GM18861 (cell line): Measurements from ENCODE around the gene MISP3.
A peak's percentile ranks its signal among the peaks of the same experiment; 100 is the strongest.

Experiments used
- ATAC-seq: cut with Tn5 transposase; IDR thresholded peaks from one replicate; pipeline ENCODE4 v1.9.1; 2021; ENCODE audit not compliant: unreplicated experiment

Gene MISP3

GRCh38 chr19:14101003-14101545, 28.5 kb downstream of the MISP3 start:
- no peak for ATAC-seq

DNA sequence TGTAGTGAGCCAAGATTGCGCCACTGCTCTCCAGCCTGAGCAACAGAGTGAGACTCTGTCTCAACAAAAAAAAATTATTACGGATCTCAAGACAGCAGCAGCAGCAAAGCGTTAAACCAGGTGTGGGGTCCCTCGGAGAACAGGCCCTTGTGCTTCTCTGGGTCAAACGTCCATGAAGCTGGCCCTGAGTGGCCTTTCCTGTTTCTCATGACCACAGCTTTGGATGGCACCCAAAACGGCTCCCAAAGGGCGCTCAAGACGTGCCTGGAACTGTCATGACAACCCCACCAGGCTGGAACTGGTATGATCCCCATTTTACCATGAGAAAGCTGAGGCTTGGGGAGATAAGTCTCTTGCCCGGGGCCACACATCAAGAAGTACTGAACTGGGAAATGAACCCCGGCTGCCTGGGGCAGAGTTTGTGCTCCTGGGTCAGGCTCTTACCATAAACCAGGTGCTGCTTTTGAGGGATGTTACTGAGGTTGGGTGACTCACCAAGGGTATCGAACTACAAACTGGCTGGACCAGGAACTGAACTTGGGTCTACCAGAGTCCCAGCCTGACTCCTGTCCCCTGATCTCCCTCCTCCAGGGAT, 29.6 kb downstream of the MISP3 start:
- no peak for ATAC-seq

GRCh38 chr19:14102756-14103155, 30.2 kb downstream of the MISP3 start:
- ATAC-seq: no peak

- no peak for ATAC-seq
Measured at GRCh38 chr19:14103310-14103709, 30.7 kb downstream of the MISP3 start.

DNA sequence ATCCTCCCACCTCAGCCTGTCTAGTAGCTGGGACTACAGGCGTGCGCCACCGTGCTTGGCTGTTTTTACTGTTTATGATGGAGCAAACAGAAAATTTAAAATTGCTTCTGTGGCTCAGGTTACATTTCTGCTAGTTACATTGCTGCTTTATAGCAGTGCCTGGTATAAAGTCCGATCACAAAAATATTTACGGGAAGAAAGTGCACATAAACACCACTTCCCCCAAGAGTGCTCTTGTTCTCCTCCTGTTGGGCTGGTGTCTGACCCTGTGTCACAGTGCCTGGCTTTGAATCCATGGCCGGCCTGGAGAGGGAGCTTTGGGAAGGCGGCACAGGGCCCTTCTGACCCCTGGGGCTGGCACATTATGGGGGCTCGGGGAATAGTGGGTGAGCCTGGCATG, 33.1 kb downstream of the MISP3 start:
- ATAC-seq: no peak

- no peak for ATAC-seq
Measured at GRCh38 chr19:14106840-14107239, 34.3 kb downstream of the MISP3 start.

- no peak for ATAC-seq
Measured at GRCh38 chr19:14107581-14108461, 35.2 kb downstream of the MISP3 start.

DNA sequence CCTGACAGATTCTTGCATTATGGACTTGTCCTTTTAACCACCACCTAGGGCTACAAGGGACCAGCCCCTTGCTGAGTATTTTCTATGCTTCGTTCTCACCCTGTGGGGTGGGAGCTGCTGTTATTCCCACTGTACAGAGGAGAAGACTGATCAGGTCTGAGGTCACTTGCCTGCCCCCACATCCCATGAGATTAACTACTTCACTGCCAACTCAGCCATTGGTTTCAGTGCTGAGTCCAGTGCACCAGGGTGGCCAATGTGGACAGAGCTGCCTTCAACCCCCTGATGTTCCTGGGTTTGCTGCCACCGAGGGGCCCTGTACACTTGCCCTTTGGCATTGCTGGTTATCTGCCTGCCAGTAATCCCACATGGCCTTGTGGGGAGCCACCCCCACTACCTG, 38.1 kb downstream of the MISP3 start:
- ATAC-seq: no peak

DNA sequence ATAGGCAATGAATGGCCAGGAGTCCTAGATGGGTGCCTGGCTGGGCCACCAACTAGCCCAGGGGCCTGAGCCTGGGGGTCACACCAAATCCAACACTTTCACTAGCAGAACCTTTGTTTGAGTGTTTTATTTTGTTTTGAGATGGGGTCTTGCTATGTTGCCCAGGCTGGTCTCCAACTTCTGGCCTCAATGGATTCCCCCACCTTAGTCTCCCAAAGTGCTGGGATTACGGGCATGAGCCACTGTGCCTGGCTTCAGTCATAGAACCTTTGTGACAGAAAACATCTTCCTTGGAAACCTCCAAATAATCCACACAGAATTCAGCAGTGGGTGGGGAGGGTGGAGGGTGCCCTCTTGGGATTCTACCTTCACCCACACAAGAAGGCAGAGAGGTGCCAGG, 38.9 kb downstream of the MISP3 start:
- ATAC-seq: no peak

DNA sequence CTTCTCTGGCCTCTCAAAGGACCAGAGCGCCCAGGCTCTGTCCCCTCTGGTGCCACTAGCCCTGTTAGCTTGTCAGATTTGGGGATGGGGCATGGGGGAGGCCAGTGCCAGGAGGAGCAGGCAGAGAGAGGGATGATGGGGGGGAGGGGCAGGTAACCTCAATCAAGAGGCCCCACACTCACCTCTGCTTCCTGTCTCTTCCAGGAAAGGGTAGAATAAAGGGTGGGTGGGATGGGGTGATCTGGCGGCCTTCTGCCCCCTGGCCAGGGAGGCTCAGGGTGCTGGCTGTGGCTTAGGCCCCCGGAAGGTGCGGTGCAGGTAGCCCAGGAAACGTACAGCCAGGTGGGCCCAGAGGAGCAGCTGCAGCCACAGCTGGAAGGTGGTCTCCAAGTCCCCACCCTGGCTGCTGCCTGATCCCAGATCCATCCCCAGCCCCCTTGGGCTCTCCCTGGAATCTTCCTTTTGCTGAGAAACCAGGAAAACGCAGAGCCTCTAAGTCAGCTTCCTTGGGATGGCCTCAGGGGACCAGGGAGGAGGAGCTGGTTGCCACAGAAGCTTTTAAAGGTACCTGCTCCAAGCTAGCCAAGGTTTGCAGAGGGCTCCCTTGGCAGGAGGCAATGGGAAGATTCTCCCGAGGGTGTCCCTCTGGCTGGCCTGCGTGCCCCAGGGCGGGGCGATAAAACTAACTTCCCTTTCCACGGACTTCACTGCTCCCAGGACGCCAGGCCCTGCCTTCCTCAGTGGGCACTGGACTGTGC, 39.6 kb downstream of the MISP3 start:
- no peak for ATAC-seq

DNA sequence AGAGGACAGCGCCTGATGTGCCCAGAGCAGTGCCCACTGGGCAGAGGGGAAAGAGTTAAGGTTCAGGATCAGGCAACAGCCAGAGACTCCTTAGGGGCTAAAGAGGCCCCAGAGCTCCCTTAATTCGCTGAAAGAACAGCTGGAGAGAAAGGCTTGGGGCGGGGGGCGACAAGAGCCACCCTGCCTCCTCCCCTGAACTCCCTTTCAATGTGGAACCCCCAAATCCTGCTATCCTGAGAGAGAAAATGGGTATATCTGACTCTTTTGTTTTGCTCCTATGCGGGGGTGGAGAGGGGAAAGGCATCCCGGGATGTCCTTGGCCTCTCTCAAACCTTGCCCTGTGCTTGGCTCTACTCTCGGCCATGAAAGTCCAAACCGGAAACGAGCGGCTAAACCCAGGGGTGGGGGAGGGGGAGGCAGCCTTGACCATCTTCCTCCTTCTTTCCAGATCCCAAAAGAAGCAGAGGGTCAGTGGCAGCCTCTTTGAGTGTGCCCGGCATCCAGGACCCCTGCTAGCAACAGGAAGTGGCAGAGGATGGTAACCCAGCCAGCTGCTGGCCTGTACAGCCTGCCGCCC, 40.3 kb downstream of the MISP3 start:
- ATAC-seq: no peak

- ATAC-seq: no peak
Measured at GRCh38 chr19:14113762-14114414, 41.3 kb downstream of the MISP3 start.

DNA sequence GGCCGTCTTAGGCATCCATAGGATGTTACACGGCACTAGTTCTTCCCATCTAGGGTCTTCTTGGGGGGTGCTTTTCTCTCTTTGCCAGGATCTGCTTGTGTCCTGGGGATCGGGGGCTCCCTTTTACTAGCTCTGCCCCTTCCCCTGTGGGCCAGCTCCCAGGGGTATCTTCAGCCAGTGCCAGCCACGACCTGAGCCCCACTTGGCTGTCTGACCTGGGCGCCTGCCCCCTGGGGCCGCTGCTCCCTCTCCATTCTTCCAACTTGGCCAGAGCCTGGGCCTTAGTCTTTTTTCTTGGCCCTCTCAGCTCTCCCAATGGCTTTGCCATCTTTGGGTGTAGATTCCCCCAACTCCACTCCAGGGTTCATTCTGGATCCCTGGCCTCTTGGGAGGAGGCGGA, 41.9 kb downstream of the MISP3 start:
- no peak for ATAC-seq

GRCh38 chr19:14114854-14115253, 42.3 kb downstream of the MISP3 start:
- no peak for ATAC-seq

DNA sequence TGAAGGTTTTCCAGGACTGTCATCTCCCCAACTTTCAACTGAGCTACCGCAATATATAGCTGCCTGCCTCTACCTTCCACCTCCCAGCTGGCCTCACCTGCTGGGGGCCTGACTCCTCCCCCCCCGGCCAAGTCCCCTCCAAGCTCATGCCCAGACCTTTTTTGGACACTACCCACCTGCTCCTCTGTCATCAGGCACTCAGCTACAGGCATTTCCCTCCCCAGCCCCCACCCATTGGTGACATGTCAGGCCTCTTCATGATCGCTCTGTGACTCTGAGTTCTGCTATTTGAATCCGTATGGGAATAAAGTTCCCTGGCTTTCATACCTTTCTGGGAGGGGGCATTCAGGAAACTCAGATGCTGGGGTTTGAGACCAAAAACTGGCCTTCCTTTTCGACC, 43.2 kb downstream of the MISP3 start:
- no peak for ATAC-seq

GRCh38 chr19:14116525-14116917, 43.9 kb downstream of the MISP3 start:
- ATAC-seq: no peak

- no peak for ATAC-seq
Measured at GRCh38 chr19:14116918-14117578, 44.5 kb downstream of the MISP3 start.

DNA sequence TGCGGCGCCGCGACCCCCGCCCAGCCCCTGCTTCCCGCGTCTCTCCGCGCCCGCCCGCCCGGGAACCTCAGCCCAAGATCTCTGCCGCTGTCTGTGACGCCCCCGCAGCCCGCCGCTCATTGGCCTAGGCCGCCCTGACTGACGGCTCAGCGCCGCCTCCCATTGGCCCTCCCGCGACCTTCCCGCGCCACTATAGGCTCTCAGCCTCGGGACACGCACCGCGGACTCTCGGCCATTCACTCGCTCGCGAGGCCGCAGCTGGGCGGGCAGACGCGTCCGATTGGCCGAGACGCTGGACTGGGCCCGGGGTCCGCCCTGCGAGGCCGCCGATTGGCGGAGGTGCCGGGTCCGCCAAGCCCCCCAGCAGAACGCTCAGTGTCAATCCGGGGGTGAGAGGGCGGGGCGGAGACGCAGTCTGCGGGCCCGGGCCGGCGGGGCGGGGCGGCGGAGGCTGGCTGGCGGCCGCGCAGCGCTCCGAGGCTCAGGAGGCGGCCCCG, 45.1 kb downstream of the MISP3 start, which contains the start of gene PRKACA:
TSS of gene PRKACA (minus strand) at position 95 of the 497 bp plus-strand sequence. CDS start 215 bp downstream, outside the sequence.
- ATAC-seq: peak; percentile 86

GRCh38 chr19:14118165-14119051, 45.8 kb downstream of the MISP3 start:
- ATAC-seq: peak; percentile 37
